Activated naive CD4-positive, alpha-beta T cell treated with anti-CD3 and anti-CD28 coated beads, Interleukin-2, amount 50 U/mL, for 72 hours (primary cell): Measurements from ENCODE around the gene GALNT17. TPM values are rescaled to one million over a fixed set of nuclear protein-coding genes. Genes with fewer than 3 reads are reported as not detected.
"Not testable (repeated sequence)": the region's sequence is repeated elsewhere in the genome, so short reads cannot be mapped to it uniquely, and the experiment has no call there.

Experiments
- ATAC-seq, 2 donors: fragments of 150-1000 bp; cut with Tn5 transposase; 2 replicates each; pipeline ENCODE4 v1.10.0; 2021; ENCODE audit warnings: mild to moderate bottlenecking in 2 of 2, moderate library complexity in 2 of 2
- DNase-seq, 2 donors: peaks; one replicate each; pipeline ENCODE4 v3.0.0; 2021 to 2022; ENCODE audit warnings: low spot score in 2 of 2
- H3K27ac Mint-ChIP-seq, 2 donors: one replicate each; pipeline ENCODE4 v1.8.0; 2022; ENCODE audit warnings: mild to moderate bottlenecking in 2 of 2, mixed read lengths in 2 of 2
- H3K36me3 Mint-ChIP-seq, 2 donors: one replicate each; pipeline ENCODE4 v1.8.0; 2022; ENCODE audit warnings: mixed read lengths in 2 of 2
- H3K9me3 Mint-ChIP-seq, 2 donors: one replicate each; pipeline ENCODE4 v1.8.0; 2022; ENCODE audit warnings: mixed read lengths in 2 of 2
- total RNA-seq, 2 donors: library from RNA; stranded (reverse); gene quantifications; one replicate each; pipeline ENCODE4 v1.2.3, GENCODE V29; 2022

GALNT17 gene
- total RNA-seq, 2 donors from 2014 or later: not detected

GRCh38 chr7:71626206-71626605, 494.3 kb downstream of the GALNT17 start:
- Mint-ChIP-seq H3K27ac (no peak overlapping the region), H3K9me3 (peaks cover 15 to 16% of the 10 kb centered on the region in 2 donors), H3K36me3 (peaks cover 0 to 5% of the 10 kb centered on the region in 2 donors)
- DNase-seq: no peak
- ATAC-seq: no peak

GRCh38 chr7:71627651-71628050, 495.7 kb downstream of the GALNT17 start:
- Mint-ChIP-seq H3K36me3 (peaks cover 0 to 5% of the 10 kb centered on the region in 2 donors), H3K9me3 (peaks cover 15 to 21% of the 10 kb centered on the region in 2 donors), H3K27ac (no peak overlapping the region)
- DNase-seq: no peak
- no peak for ATAC-seq

GRCh38 chr7:71630516-71630915, 498.6 kb downstream of the GALNT17 start:
- H3K27ac Mint-ChIP-seq: no peak overlapping the region
- H3K36me3 Mint-ChIP-seq: no peaks in the 10 kb centered on the region
- ATAC-seq (no peak), DNase-seq (no peak)
- H3K9me3 Mint-ChIP-seq: peaks cover 16 to 18% of the 10 kb centered on the region in 2 donors

GRCh38 chr7:71633551-71634008, 501.6 kb downstream of the GALNT17 start:
- DNase-seq (no peak), ATAC-seq (peak in 1 of 2 donors; percentile 36)
- H3K9me3 Mint-ChIP-seq: peaks cover 25 to 33% of the 10 kb centered on the region in 2 donors
- H3K27ac Mint-ChIP-seq: no peak overlapping the region
- no peaks in the 10 kb centered on the region for H3K36me3 Mint-ChIP-seq

- DNase-seq, H3K36me3 Mint-ChIP-seq, ATAC-seq, H3K27ac Mint-ChIP-seq: not testable (repeated sequence)
- peaks cover 21 to 29% of the 10 kb centered on the region in 2 donors for H3K9me3 Mint-ChIP-seq
Observed at GRCh38 chr7:71635849-71636248, 503.9 kb downstream of the GALNT17 start.

- H3K36me3 Mint-ChIP-seq: no peaks in the 10 kb centered on the region
- ATAC-seq: no peak
- no peak for DNase-seq
Observed at GRCh38 chr7:71636329-71636728, 504.4 kb downstream of the GALNT17 start.

GRCh38 chr7:71637578-71637977, 505.6 kb downstream of the GALNT17 start:
- Mint-ChIP-seq H3K9me3 (peaks cover 19 to 22% of the 10 kb centered on the region in 2 donors), H3K36me3 (no peaks in the 10 kb centered on the region), H3K27ac (no peak overlapping the region)
- no peak for DNase-seq
- no peak for ATAC-seq

More at GRCh38 chr7:71636329-71636728, 504.4 kb downstream of the GALNT17 start:
- Mint-ChIP-seq H3K27ac (no peak overlapping the region), H3K9me3 (peaks cover 19 to 27% of the 10 kb centered on the region in 2 donors)

- ATAC-seq (no peak), DNase-seq (no peak)
- no peaks in the 10 kb centered on the region for H3K36me3 Mint-ChIP-seq
- H3K27ac Mint-ChIP-seq: peak overlapping the region in 1 of 2 donors; percentile 9
- H3K9me3 Mint-ChIP-seq: peaks cover 19 to 22% of the 10 kb centered on the region in 2 donors
Observed at GRCh38 chr7:71638108-71638507, 506.2 kb downstream of the GALNT17 start.

- Mint-ChIP-seq H3K36me3 (no peaks in the 10 kb centered on the region), H3K27ac (no peak overlapping the region), H3K9me3 (peaks cover 19% of the 10 kb centered on the region in 2 donors)
- DNase-seq (no peak), ATAC-seq (no peak)
Observed at GRCh38 chr7:71639382-71640085, 507.6 kb downstream of the GALNT17 start.

- peaks cover 11 to 22% of the 10 kb centered on the region in 2 donors for H3K9me3 Mint-ChIP-seq
- H3K36me3 Mint-ChIP-seq, ATAC-seq, DNase-seq, H3K27ac Mint-ChIP-seq: not testable (repeated sequence)
Observed at GRCh38 chr7:71643031-71643430, 511.1 kb downstream of the GALNT17 start.

- Mint-ChIP-seq H3K9me3 (peaks cover 12 to 24% of the 10 kb centered on the region in 2 donors), H3K36me3 (peaks cover 0 to 5% of the 10 kb centered on the region in 2 donors), H3K27ac (no peak overlapping the region)
- DNase-seq (no peak), ATAC-seq (no peak)
Observed at GRCh38 chr7:71645836-71646235, 513.9 kb downstream of the GALNT17 start.

GRCh38 chr7:71649812-71650211, 517.9 kb downstream of the GALNT17 start:
- H3K27ac Mint-ChIP-seq: no peak overlapping the region
- ATAC-seq (no peak), DNase-seq (no peak)
- H3K36me3 Mint-ChIP-seq: peaks cover 0 to 5% of the 10 kb centered on the region in 2 donors
- H3K9me3 Mint-ChIP-seq: peaks cover 15 to 21% of the 10 kb centered on the region in 2 donors

- Mint-ChIP-seq H3K36me3 (peaks cover 0 to 5% of the 10 kb centered on the region in 2 donors), H3K9me3 (peaks cover 14 to 16% of the 10 kb centered on the region in 2 donors), H3K27ac (no peak overlapping the region)
- DNase-seq (no peak), ATAC-seq (no peak)
Observed at GRCh38 chr7:71650653-71651337, 518.9 kb downstream of the GALNT17 start.

GRCh38 chr7:71652510-71652909, 520.6 kb downstream of the GALNT17 start:
- H3K9me3 Mint-ChIP-seq: peaks cover 18 to 21% of the 10 kb centered on the region in 2 donors
- H3K27ac Mint-ChIP-seq: no peak overlapping the region
- DNase-seq: no peak
- ATAC-seq: no peak
- peaks cover 0 to 5% of the 10 kb centered on the region in 2 donors for H3K36me3 Mint-ChIP-seq

GRCh38 chr7:71657386-71657785, 525.4 kb downstream of the GALNT17 start:
- Mint-ChIP-seq H3K27ac (no peak overlapping the region), H3K36me3 (no peaks in the 10 kb centered on the region), H3K9me3 (peaks cover 19 to 24% of the 10 kb centered on the region in 2 donors)
- DNase-seq (no peak), ATAC-seq (no peak)

GRCh38 chr7:71659622-71660021, 527.7 kb downstream of the GALNT17 start:
- Mint-ChIP-seq H3K9me3 (peaks cover 28 to 33% of the 10 kb centered on the region in 2 donors), H3K27ac (no peak overlapping the region), H3K36me3 (no peaks in the 10 kb centered on the region)
- ATAC-seq (no peak), DNase-seq (no peak)

- Mint-ChIP-seq H3K27ac (no peak overlapping the region), H3K9me3 (peaks cover 25 to 27% of the 10 kb centered on the region in 2 donors), H3K36me3 (no peaks in the 10 kb centered on the region)
- DNase-seq: no peak
- ATAC-seq: no peak
Observed at GRCh38 chr7:71661671-71662224, 529.8 kb downstream of the GALNT17 start.
